Smooth muscle cell (in vitro differentiated cells): Measurements from ENCODE around the gene POLR2B. TPM values are rescaled to one million over a fixed set of nuclear protein-coding genes. Genes with fewer than 3 reads are reported as not detected.

Experiments used
- DNase-seq: peaks from one replicate; lab custom pipeline; 2025; ENCODE audit not compliant: unreplicated experiment; lab: John Stamatoyannopoulos, UW
- H2AFZ ChIP-seq: fragments of 200-600 bp; sonication (generic); 2 replicates; pipeline ENCODE4 v1.6.0; 2016; ENCODE audit warnings: antibody characterized with exemption, low read depth, mild to moderate bottlenecking
- H3F3A ChIP-seq: fragments of 200-600 bp; sonication (generic); 2 replicates; pipeline ENCODE4 v1.6.0; 2017; ENCODE audit warnings: antibody characterized with exemption, low read depth
- H3K27ac ChIP-seq: fragments of 200-600 bp; sonication (generic); 2 replicates; pipeline ENCODE4 v1.5.1; 2016; ENCODE audit warnings: low read depth, mild to moderate bottlenecking
- H3K27me3 ChIP-seq: fragments of 200-600 bp; sonication (generic); 2 replicates; pipeline ENCODE4 v1.6.1; 2016; ENCODE audit warnings: low read depth, mild to moderate bottlenecking
- H3K36me3 ChIP-seq: fragments of 200-600 bp; sonication (generic); 2 replicates; pipeline ENCODE4 v1.5.1; 2016; ENCODE audit warnings: low read depth
- H3K4me1 ChIP-seq: fragments of 200-600 bp; sonication (generic); 2 replicates; pipeline ENCODE4 v1.5.1; 2016; ENCODE audit warnings: low read depth
- H3K4me2 ChIP-seq: fragments of 200-600 bp; sonication (generic); 2 replicates; pipeline ENCODE4 v1.6.0; 2016; ENCODE audit warnings: mild to moderate bottlenecking
- H3K4me3 ChIP-seq: fragments of 200-600 bp; sonication (generic); 2 replicates; pipeline ENCODE4 v1.5.1; 2016; ENCODE audit warnings: mild to moderate bottlenecking
- H3K79me2 ChIP-seq: fragments of 200-600 bp; sonication (generic); 2 replicates; pipeline ENCODE4 v1.6.0; 2016; ENCODE audit warnings: low read depth, mild to moderate bottlenecking
- H3K9ac ChIP-seq: fragments of 200-600 bp; sonication (generic); 2 replicates; pipeline ENCODE4 v1.6.0; 2016; ENCODE audit warnings: low read depth
- H3K9me3 ChIP-seq: fragments of 200-600 bp; sonication (generic); replicated peaks from 2 replicates; pipeline ENCODE4 v1.5.1; 2016; ENCODE audit warnings: low read depth
- H4K20me1 ChIP-seq: fragments of 200-600 bp; sonication (generic); 2 replicates; pipeline ENCODE4 v1.6.0; 2016; ENCODE audit warnings: low read depth
- CTCF ChIP-seq: fragments of 200-600 bp; sonication (generic); IDR thresholded peaks from 2 replicates; pipeline ENCODE4 v1.5.1; 2017; ENCODE audit warnings: borderline replicate concordance, mild to moderate bottlenecking, antibody characterized with exemption; ENCODE audit not compliant: insufficient read depth, poor library complexity, severe bottlenecking
- WGBS: methylation state at CpG from one replicate; pipeline ENCODE4 v1.1.7; 2016; ENCODE audit warnings: low lambda C conversion rate; 5-methylcytosine and 5-hydroxymethylcytosine counted together
- polyA plus RNA-seq: library from polyadenylated mRNA; unstranded; fragments of >200 nt; fragmentation: Nextera tagmentation; extraction: Ambion mirVana; gene quantifications from 2 replicates; pipeline ENCODE4 v1.2.1, GENCODE V29; 2016
- total RNA-seq: library from RNA; depleted of rRNA; stranded (reverse); fragments of >200 nt; gene quantifications from 2 replicates; pipeline ENCODE4 v1.2.3, GENCODE V29; 2014

POLR2B gene
- total and polyA plus RNA-seq, 2 experiments from 2014 or later: 39.7 to 111 TPM

- H3K4me3 ChIP-seq: no peak overlapping the region
- H3K4me1 ChIP-seq: no peaks in the 10 kb centered on the region
- H3K27ac ChIP-seq: no peak overlapping the region
- WGBS: 100% methylated on average over 2 of the region's 2 CpGs
- H3F3A ChIP-seq: no peaks in the 10 kb centered on the region
- H3K9me3 ChIP-seq: no peaks in the 10 kb centered on the region
- no peak overlapping the region for H2AFZ ChIP-seq
- no peak overlapping the region for H3K9ac ChIP-seq
- no peak for DNase-seq
- TF ChIP-seq CTCF: no peak
- no peak overlapping the region for H3K4me2 ChIP-seq
- H3K79me2 ChIP-seq: no peaks in the 10 kb centered on the region
- no peaks in the 10 kb centered on the region for H3K27me3 ChIP-seq
- H4K20me1 ChIP-seq: no peaks in the 10 kb centered on the region
- H3K36me3 ChIP-seq: peaks cover 17% of the 10 kb centered on the region
Measured at GRCh38 chr4:56961107-56961500, 17.6 kb upstream of the POLR2B start.

GRCh38 chr4:56971383-56971782, 7.3 kb upstream of the POLR2B start:
- 98% methylated on average over 2 of the region's 2 CpGs for WGBS
- H3K9me3 ChIP-seq: no peaks in the 10 kb centered on the region
- peaks cover 29% of the 10 kb centered on the region for H3K79me2 ChIP-seq
- H3K27ac ChIP-seq: no peak overlapping the region
- H3K9ac ChIP-seq: no peak overlapping the region
- no peaks in the 10 kb centered on the region for H3F3A ChIP-seq
- no peaks in the 10 kb centered on the region for H3K27me3 ChIP-seq
- peaks cover 33% of the 10 kb centered on the region for H3K36me3 ChIP-seq
- H4K20me1 ChIP-seq: peaks cover 22% of the 10 kb centered on the region
- peaks cover 11% of the 10 kb centered on the region for H3K4me1 ChIP-seq
- no peak overlapping the region for H3K4me2 ChIP-seq
- no peak for TF ChIP-seq CTCF
- no peak overlapping the region for H3K4me3 ChIP-seq
- DNase-seq: no peak
- no peak overlapping the region for H2AFZ ChIP-seq

GRCh38 chr4:56972389-56972788, 6.3 kb upstream of the POLR2B start:
- Histone ChIP-seq H3K4me3 (no peak overlapping the region), H4K20me1 (peaks cover 28% of the 10 kb centered on the region), H3K4me2 (no peak overlapping the region), H2AFZ (no peak overlapping the region), H3F3A (no peaks in the 10 kb centered on the region), H3K27me3 (no peaks in the 10 kb centered on the region), H3K9ac (no peak overlapping the region), H3K36me3 (peaks cover 31% of the 10 kb centered on the region), H3K4me1 (peaks cover 11% of the 10 kb centered on the region), H3K27ac (no peak overlapping the region), H3K79me2 (peaks cover 37% of the 10 kb centered on the region), H3K9me3 (no peaks in the 10 kb centered on the region)
- TF ChIP-seq CTCF: no peak
- no peak for DNase-seq
- WGBS: 98% methylated on average over 2 of the region's 2 CpGs

GRCh38 chr4:56972809-56973208, 5.9 kb upstream of the POLR2B start:
- H3K9me3 ChIP-seq: no peaks in the 10 kb centered on the region
- H4K20me1 ChIP-seq: peaks cover 28% of the 10 kb centered on the region
- H3K4me1 ChIP-seq: peaks cover 11% of the 10 kb centered on the region
- TF ChIP-seq CTCF: no peak
- no peak overlapping the region for H3K4me3 ChIP-seq
- peaks cover 2% of the 10 kb centered on the region for H3F3A ChIP-seq
- H3K27me3 ChIP-seq: no peaks in the 10 kb centered on the region
- H3K79me2 ChIP-seq: peaks cover 37% of the 10 kb centered on the region
- H3K9ac ChIP-seq: no peak overlapping the region
- peaks cover 28% of the 10 kb centered on the region for H3K36me3 ChIP-seq
- no peak overlapping the region for H2AFZ ChIP-seq
- H3K4me2 ChIP-seq: no peak overlapping the region
- no peak for DNase-seq
- no peak overlapping the region for H3K27ac ChIP-seq
